SK-N-SH treated with all-trans-retinoic acid at 6 μM for 48 hours (cell line): ENCODE results near the gene ELP4.

Source experiments
- ARNTL ChIP-seq: fragments of 450-650 bp; formaldehyde crosslinking; IDR thresholded peaks from 2 replicates; pipeline ENCODE4 v1.5.0; 2020; ENCODE audit warnings: low read depth, mild to moderate bottlenecking, moderate library complexity, borderline replicate concordance
- TOX ChIP-seq: fragments of 250-450 bp; sonication (Bioruptor Pico); IDR thresholded peaks from 2 replicates; pipeline ENCODE4 v1.8.0; 2021; ENCODE audit warnings: mild to moderate bottlenecking, moderate library complexity, borderline replicate concordance
- ZFP3 ChIP-seq: fragments of 250-450 bp; sonication (Bioruptor Pico); IDR thresholded peaks from 2 replicates; pipeline ENCODE4 v1.5.0; 2020; ENCODE audit warnings: mild to moderate bottlenecking, moderate library complexity
- ZNF70 ChIP-seq: fragments of 450-650 bp; formaldehyde crosslinking; IDR thresholded peaks from 2 replicates; pipeline ENCODE4 v1.5.0; 2020; ENCODE audit warnings: mild to moderate bottlenecking, moderate library complexity
- TF ChIP-seq, protein P1 (sequence below): fragments of 250-450 bp; sonication (Bioruptor Pico); IDR thresholded peaks from 2 replicates; pipeline ENCODE4 v1.5.1; 2021; ENCODE audit warnings: mild to moderate bottlenecking, moderate library complexity

DNA sequence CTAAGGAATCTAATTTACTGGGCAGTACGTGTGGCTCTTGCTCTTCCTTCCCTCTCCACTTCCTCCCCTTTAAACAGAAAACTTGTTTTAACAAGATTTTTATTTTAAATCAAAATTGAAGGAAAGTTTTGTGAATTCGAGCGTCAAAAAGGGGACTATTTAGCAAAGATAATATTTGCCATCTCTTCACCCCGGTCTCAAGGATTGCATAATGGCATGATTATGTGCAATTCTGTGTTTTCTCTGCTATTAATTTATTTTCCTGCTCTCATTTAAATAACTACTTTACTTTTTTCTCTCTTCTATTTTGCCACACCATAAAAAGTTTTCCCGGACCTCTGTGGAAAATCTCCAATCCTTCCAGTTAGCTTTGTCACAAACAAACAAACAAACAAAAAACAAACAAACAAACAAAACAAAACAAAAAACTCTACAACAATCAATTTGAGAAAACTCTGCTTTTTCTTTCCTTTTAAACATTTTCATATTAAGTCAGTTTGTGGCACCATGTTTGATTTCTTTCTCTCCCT lies 311.7 kb downstream of the ELP4 start:
- TF ChIP-seq, protein P1, sequence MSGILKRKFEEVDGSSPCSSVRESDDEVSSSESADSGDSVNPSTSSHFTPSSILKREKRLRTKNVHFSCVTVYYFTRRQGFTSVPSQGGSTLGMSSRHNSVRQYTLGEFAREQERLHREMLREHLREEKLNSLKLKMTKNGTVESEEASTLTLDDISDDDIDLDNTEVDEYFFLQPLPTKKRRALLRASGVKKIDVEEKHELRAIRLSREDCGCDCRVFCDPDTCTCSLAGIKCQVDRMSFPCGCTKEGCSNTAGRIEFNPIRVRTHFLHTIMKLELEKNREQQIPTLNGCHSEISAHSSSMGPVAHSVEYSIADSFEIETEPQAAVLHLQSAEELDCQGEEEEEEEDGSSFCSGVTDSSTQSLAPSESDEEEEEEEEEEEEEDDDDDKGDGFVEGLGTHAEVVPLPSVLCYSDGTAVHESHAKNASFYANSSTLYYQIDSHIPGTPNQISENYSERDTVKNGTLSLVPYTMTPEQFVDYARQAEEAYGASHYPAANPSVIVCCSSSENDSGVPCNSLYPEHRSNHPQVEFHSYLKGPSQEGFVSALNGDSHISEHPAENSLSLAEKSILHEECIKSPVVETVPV = no peak
- TF ChIP-seq ZFP3 (CRISPR knock-in tag) = no peak
- TF ChIP-seq TOX (CRISPR knock-in tag) = no peak
- TF ChIP-seq ARNTL (CRISPR knock-in tag) = no peak
- TF ChIP-seq ZNF70 (CRISPR knock-in tag) = no peak
